Measurements from ENCODE around the gene PALM. TPM values are rescaled to one million over a fixed set of nuclear protein-coding genes. Genes with fewer than 3 reads are reported as not detected.

PALM gene
- total RNA-seq, 1 experiment from 2014 or later: 22.1 TPM

GRCh38 chr19:754530-754929, 45.8 kb downstream of the PALM start (continued):
- TF ChIP-seq, protein P1, sequence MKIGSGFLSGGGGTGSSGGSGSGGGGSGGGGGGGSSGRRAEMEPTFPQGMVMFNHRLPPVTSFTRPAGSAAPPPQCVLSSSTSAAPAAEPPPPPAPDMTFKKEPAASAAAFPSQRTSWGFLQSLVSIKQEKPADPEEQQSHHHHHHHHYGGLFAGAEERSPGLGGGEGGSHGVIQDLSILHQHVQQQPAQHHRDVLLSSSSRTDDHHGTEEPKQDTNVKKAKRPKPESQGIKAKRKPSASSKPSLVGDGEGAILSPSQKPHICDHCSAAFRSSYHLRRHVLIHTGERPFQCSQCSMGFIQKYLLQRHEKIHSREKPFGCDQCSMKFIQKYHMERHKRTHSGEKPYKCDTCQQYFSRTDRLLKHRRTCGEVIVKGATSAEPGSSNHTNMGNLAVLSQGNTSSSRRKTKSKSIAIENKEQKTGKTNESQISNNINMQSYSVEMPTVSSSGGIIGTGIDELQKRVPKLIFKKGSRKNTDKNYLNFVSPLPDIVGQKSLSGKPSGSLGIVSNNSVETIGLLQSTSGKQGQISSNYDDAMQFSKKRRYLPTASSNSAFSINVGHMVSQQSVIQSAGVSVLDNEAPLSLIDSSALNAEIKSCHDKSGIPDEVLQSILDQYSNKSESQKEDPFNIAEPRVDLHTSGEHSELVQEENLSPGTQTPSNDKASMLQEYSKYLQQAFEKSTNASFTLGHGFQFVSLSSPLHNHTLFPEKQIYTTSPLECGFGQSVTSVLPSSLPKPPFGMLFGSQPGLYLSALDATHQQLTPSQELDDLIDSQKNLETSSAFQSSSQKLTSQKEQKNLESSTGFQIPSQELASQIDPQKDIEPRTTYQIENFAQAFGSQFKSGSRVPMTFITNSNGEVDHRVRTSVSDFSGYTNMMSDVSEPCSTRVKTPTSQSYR (CRISPR knock-in tag; IDR thresholded peaks at IDR 0.05): no peak
- TF ChIP-seq HMGA2 (CRISPR knock-in tag; IDR thresholded peaks at IDR 0.05): no peak
- TF ChIP-seq FOXK1 (CRISPR knock-in tag; IDR thresholded peaks at IDR 0.05): no peak
- TF ChIP-seq ERG (CRISPR knock-in tag; IDR thresholded peaks at IDR 0.05): no peak

DNA sequence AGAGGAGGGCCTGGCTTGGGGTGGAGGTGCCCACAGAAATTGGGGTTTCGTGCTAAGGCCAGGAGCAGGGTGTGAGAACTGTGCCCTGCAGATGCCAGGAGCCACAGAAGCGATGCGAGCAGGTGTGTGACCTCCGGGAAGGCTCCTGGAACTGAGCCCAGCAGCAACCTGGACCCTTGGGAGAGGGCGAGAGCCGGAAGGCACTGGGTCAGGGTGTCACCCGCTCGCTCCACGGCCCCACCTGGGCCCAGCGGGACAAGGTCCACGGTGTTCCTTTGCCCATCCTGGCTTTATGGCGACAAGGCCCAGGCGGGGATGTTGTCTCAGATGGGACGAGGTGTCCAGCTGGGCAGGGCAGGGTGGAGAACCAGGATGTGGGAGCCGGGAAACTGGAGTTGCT, 46.3 kb downstream of the PALM start:
- peaks cover 5% of the 10 kb centered on the region for H3K36me3 Mint-ChIP-seq
- TF ChIP-seq, protein P2, sequence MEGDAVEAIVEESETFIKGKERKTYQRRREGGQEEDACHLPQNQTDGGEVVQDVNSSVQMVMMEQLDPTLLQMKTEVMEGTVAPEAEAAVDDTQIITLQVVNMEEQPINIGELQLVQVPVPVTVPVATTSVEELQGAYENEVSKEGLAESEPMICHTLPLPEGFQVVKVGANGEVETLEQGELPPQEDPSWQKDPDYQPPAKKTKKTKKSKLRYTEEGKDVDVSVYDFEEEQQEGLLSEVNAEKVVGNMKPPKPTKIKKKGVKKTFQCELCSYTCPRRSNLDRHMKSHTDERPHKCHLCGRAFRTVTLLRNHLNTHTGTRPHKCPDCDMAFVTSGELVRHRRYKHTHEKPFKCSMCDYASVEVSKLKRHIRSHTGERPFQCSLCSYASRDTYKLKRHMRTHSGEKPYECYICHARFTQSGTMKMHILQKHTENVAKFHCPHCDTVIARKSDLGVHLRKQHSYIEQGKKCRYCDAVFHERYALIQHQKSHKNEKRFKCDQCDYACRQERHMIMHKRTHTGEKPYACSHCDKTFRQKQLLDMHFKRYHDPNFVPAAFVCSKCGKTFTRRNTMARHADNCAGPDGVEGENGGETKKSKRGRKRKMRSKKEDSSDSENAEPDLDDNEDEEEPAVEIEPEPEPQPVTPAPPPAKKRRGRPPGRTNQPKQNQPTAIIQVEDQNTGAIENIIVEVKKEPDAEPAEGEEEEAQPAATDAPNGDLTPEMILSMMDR (IDR thresholded peaks at IDR 0.05): no peak
- TF ChIP-seq USF1 (CRISPR knock-in tag; IDR thresholded peaks at IDR 0.05): no peak
- TF ChIP-seq SOX15 (CRISPR knock-in tag; IDR thresholded peaks at IDR 0.05): no peak
- no peak for TF ChIP-seq CREM (CRISPR knock-in tag; IDR thresholded peaks at IDR 0.05)
- no peak overlapping the region for H3K4me3 Mint-ChIP-seq
- peaks cover 15% of the 10 kb centered on the region for H3K9me3 Mint-ChIP-seq
- no peak for ATAC-seq
- CTCF ChIA-PET: no interaction called here
- no peaks in the 10 kb centered on the region; the same call in none of the 2 replicates for H3K27me3 Mint-ChIP-seq (ENCODE audit: low read depth)
- POLR2A ChIA-PET: no interaction called here
- no peak overlapping the region for H3K27ac Mint-ChIP-seq
- no peaks in the 10 kb centered on the region for H3K4me1 Mint-ChIP-seq
- DNase-seq (ENCODE audit: low spot score): no peak

- Mint-ChIP-seq H3K4me3 (no peak overlapping the region), H3K9me3 (peaks cover 15% of the 10 kb centered on the region), H3K4me1 (no peaks in the 10 kb centered on the region), H3K36me3 (peaks cover 5% of the 10 kb centered on the region), H3K27ac (no peak overlapping the region), H3K27me3 (ENCODE audit: low read depth) (no peaks in the 10 kb centered on the region; the same call in none of the 2 replicates)
- POLR2A ChIA-PET: no interaction called here
- DNase-seq (ENCODE audit: low spot score) (no peak), ATAC-seq (peak; percentile 76)
- CTCF ChIA-PET: no interaction called here
- TF ChIP-seq, protein P3, sequence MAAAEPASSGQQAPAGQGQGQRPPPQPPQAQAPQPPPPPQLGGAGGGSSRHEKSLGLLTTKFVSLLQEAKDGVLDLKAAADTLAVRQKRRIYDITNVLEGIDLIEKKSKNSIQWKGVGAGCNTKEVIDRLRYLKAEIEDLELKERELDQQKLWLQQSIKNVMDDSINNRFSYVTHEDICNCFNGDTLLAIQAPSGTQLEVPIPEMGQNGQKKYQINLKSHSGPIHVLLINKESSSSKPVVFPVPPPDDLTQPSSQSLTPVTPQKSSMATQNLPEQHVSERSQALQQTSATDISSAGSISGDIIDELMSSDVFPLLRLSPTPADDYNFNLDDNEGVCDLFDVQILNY (CRISPR knock-in tag; IDR thresholded peaks at IDR 0.05): no peak
- no peak for TF ChIP-seq ZMAT4 (CRISPR knock-in tag; IDR thresholded peaks at IDR 0.05)
- no peak for TF ChIP-seq SMAD4 (CRISPR knock-in tag; IDR thresholded peaks at IDR 0.05)
- no peak for TF ChIP-seq GRHL2 (CRISPR knock-in tag; IDR thresholded peaks at IDR 0.05; ENCODE audit: insufficient replicate concordance, severe bottlenecking)
- TF ChIP-seq, protein P4, sequence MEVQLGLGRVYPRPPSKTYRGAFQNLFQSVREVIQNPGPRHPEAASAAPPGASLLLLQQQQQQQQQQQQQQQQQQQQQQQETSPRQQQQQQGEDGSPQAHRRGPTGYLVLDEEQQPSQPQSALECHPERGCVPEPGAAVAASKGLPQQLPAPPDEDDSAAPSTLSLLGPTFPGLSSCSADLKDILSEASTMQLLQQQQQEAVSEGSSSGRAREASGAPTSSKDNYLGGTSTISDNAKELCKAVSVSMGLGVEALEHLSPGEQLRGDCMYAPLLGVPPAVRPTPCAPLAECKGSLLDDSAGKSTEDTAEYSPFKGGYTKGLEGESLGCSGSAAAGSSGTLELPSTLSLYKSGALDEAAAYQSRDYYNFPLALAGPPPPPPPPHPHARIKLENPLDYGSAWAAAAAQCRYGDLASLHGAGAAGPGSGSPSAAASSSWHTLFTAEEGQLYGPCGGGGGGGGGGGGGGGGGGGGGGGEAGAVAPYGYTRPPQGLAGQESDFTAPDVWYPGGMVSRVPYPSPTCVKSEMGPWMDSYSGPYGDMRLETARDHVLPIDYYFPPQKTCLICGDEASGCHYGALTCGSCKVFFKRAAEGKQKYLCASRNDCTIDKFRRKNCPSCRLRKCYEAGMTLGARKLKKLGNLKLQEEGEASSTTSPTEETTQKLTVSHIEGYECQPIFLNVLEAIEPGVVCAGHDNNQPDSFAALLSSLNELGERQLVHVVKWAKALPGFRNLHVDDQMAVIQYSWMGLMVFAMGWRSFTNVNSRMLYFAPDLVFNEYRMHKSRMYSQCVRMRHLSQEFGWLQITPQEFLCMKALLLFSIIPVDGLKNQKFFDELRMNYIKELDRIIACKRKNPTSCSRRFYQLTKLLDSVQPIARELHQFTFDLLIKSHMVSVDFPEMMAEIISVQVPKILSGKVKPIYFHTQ (CRISPR knock-in tag; IDR thresholded peaks at IDR 0.05): no peak
- no peak for TF ChIP-seq ZBTB43 (CRISPR knock-in tag; IDR thresholded peaks at IDR 0.05)
- no peak for TF ChIP-seq ATF2 (CRISPR knock-in tag; IDR thresholded peaks at IDR 0.05; ENCODE audit: borderline replicate concordance, low read depth)
Observed at GRCh38 chr19:756236-756635, 47.5 kb downstream of the PALM start.

Data from WTC11 (cell line).